ENCODE results near the gene VSTM4. TPM values are rescaled to one million over a fixed set of nuclear protein-coding genes. Genes with fewer than 3 reads are reported as not detected.

Gene VSTM4
- total and polyA plus RNA-seq, 11 donors = 5.6 to 22.1 (median 15.8) TPM

DNA sequence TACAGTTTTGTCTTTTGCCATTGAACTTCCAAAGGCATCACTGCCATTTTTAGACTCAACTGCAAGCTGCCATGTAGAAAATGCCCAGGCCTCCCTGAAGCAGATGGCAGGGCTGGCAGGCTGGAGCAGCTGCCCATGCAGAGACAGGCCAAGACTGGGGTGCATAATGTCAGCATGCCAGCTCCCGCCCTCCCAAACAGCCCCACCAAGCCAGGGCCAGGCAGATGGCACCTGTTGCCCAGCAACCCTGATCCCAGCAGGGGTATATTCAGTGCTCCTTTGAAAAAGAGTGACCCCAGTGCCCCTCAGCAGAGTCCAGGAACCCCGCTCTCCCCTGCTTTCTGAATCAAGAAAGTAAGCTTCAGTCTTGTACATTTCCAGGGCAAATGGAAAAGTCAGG lies 32.6 kb downstream of the VSTM4 start:
- peaks cover 0 to 26% (median 8%) of the 10 kb centered on the region in 9 donors for H3K36me3 ChIP-seq
- peak overlapping the region in 11 of 12 donors; percentile 14 to 78 (median 37) for H3K27ac ChIP-seq
- peak; percentile 45 to 84 (median 78) for ATAC-seq
- 75 to 84% (median 83%) methylated on average over 2 of the region's 2 CpGs for WGBS, 4 donors
- intact Hi-C loops (cut with DNase I) = loop anchor here in 2 of 10 donors (2.0 to 5.0 kb wide), 2 partner anchors 35 to 74 kb away; partner anchors contain the start of gene VSTM4 (in 1 of the 2)
- H3K4me1 ChIP-seq = peaks cover 0 to 67% (median 49%) of the 10 kb centered on the region in 12 donors
- no peak overlapping the region for H3K4me3 ChIP-seq
- H3K27me3 ChIP-seq = no peaks in the 10 kb centered on the region
- TF ChIP-seq POLR2A (IDR thresholded peaks at IDR 0.05) (no peak), CTCF (IDR thresholded peaks at IDR 0.05) (no peak)
- peaks cover 0 to 15% (median 9%) of the 10 kb centered on the region in 12 donors for H3K9me3 ChIP-seq
- peak in 2 of 5 donors; percentile 54 to 57 for DNase-seq

GRCh38 chr10:49081547-49082275 lies 33.6 kb downstream of the VSTM4 start:
- WGBS, 4 donors = 48 to 67% (median 55%) methylated on average over 6 to 9 of the region's 9 CpGs
- Histone ChIP-seq H3K4me3 (no peak overlapping the region), H3K27ac (peak overlapping the region in 11 of 12 donors; percentile 23 to 78 (median 50)), H3K4me1 (peaks cover 0 to 73% (median 57%) of the 10 kb centered on the region in 12 donors), H3K27me3 (no peaks in the 10 kb centered on the region), H3K9me3 (peaks cover 0 to 7% (median 2%) of the 10 kb centered on the region in 12 donors), H3K36me3 (peaks cover 0 to 29% (median 8%) of the 10 kb centered on the region in 9 donors)
- TF ChIP-seq POLR2A (IDR thresholded peaks at IDR 0.05) = no peak
- no peak for TF ChIP-seq CTCF (IDR thresholded peaks at IDR 0.05)
- DNase-seq = peak in 3 of 5 donors; percentile 42 to 75 (median 47)
- peak in 3 of 4 donors; percentile 51 to 65 (median 56) for ATAC-seq
- intact Hi-C loops (cut with DNase I) = loop anchor here in 2 of 10 donors (2.0 to 5.0 kb wide), 2 partner anchors 36 to 75 kb away; partner anchors contain the start of gene VSTM4 (in 1 of the 2)

DNA sequence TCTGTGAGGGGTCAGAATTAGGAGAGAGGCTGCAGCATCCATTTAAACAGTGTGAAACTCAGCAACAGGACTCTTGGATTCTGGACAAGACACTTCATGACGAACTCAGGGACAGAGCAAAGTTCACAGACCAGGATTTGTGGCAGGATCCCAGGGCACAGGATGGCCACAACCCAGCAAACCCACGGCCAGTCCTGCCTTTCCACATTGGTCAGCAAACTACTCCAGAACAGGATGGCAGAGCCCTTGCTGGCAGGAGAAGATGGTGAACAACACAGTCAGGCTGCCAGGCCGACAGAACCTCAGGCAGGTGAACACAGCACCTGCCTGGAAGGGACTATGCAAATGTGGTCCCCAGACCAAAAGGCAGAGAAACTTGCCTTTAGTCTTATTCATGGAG lies 34.4 kb downstream of the VSTM4 start:
- no peak for TF ChIP-seq POLR2A (IDR thresholded peaks at IDR 0.05)
- TF ChIP-seq CTCF (IDR thresholded peaks at IDR 0.05) = no peak
- Histone ChIP-seq H3K9me3 (no peaks in the 10 kb centered on the region), H3K36me3 (peaks cover 0 to 29% (median 14%) of the 10 kb centered on the region in 9 donors), H3K4me3 (no peak overlapping the region), H3K27me3 (no peaks in the 10 kb centered on the region), H3K4me1 (peaks cover 0 to 76% (median 58%) of the 10 kb centered on the region in 12 donors), H3K27ac (peak overlapping the region in 8 of 12 donors; percentile 13 to 78 (median 50))
- ATAC-seq (no peak), DNase-seq (no peak)
- intact Hi-C loops (cut with DNase I) = loop anchor here in 1 of 10 donors (5.0 kb wide), 1 partner anchor 36 kb away; the partner anchor contains the start of gene VSTM4
- WGBS, 4 donors = 69 to 86% (median 75%) methylated on average over 1 to 3 of the region's 3 CpGs

- H3K27me3 ChIP-seq = no peaks in the 10 kb centered on the region
- no peak overlapping the region for H3K4me3 ChIP-seq
- peak in 1 of 5 donors; percentile 39 for DNase-seq
- H3K9me3 ChIP-seq = no peaks in the 10 kb centered on the region
- peak; percentile 33 to 57 (median 41) for ATAC-seq
- H3K27ac ChIP-seq = peak overlapping the region in 6 of 12 donors; percentile 1 to 48 (median 25)
- intact Hi-C loops (cut with DNase I) = loop anchor here in 1 of 10 donors (5.0 kb wide), 1 partner anchor 37 kb away; the partner anchor contains the start of gene VSTM4
- peaks cover 0 to 29% (median 18%) of the 10 kb centered on the region in 9 donors for H3K36me3 ChIP-seq
- no peak for TF ChIP-seq CTCF (IDR thresholded peaks at IDR 0.05)
- no peak for TF ChIP-seq POLR2A (IDR thresholded peaks at IDR 0.05)
- WGBS, 4 donors = 28 to 56% (median 31%) methylated on average over 1 of the region's 1 CpG
- H3K4me1 ChIP-seq = peaks cover 0 to 76% (median 58%) of the 10 kb centered on the region in 12 donors
These were observed 35.3 kb downstream of the VSTM4 start for GRCh38 chr10:49080071-49080470.

Measured in heart left ventricle (tissue), 16 donors.